HEK293 (cell line): ENCODE measurements around the gene TPST1.

Experiments
- CTCF ChIP-seq: fragments of 450-650 bp; formaldehyde crosslinking; IDR thresholded peaks from 2 replicates; pipeline ENCODE4 v1.5.1; 2016; ENCODE audit warnings: missing biosample characterization, missing genetic modification characterization
- PBX3 ChIP-seq: sonication (generic); formaldehyde crosslinking; IDR thresholded peaks from 2 replicates; pipeline ENCODE4 v1.8.1; 2022; ENCODE audit warnings: mild to moderate bottlenecking, moderate library complexity, missing genetic modification reagents
- RBAK ChIP-seq: fragments of 450-650 bp; formaldehyde crosslinking; IDR thresholded peaks from 2 replicates; pipeline ENCODE4 v1.5.1; 2016; ENCODE audit warnings: missing biosample characterization, missing genetic modification characterization
- YY1 ChIP-seq: fragments of 450-650 bp; formaldehyde crosslinking; IDR thresholded peaks from 2 replicates; pipeline ENCODE4 v1.5.1; 2018; ENCODE audit warnings: missing biosample characterization, missing genetic modification characterization
- ZFP37 ChIP-seq: fragments of 450-650 bp; formaldehyde crosslinking; IDR thresholded peaks from 2 replicates; pipeline ENCODE4 v1.5.1; 2016; ENCODE audit warnings: missing biosample characterization, missing genetic modification characterization
- ZNF514 ChIP-seq: fragments of 450-650 bp; formaldehyde crosslinking; IDR thresholded peaks from 2 replicates; pipeline ENCODE4 v1.5.1; 2016; ENCODE audit warnings: missing biosample characterization, missing genetic modification characterization

- TF ChIP-seq ZFP37 (tag by site-specific recombination) = no peak
- TF ChIP-seq YY1 (tag by site-specific recombination) = no peak
- TF ChIP-seq ZNF514 (tag by site-specific recombination) = no peak
- TF ChIP-seq PBX3 (CRISPR knock-in tag) = no peak
- no peak for TF ChIP-seq CTCF
- TF ChIP-seq RBAK (tag by site-specific recombination) = no peak
These were observed 77.4 kb downstream of the TPST1 start for GRCh38 chr7:66282591-66282935.
